HEK293 (cell line): ENCODE measurements around the gene MCOLN1.

Source experiments
- CTCF ChIA-PET: fragments of 350-600 bp; formaldehyde crosslinking; extraction: SDS; loops from one replicate; lab custom pipeline; 2021; ENCODE audit warnings: antibody characterized with exemption; lab: Yijun Ruan, JAX
- POLR2A ChIA-PET: fragments of 300-600 bp; formaldehyde crosslinking; extraction: SDS; loops from one replicate; lab custom pipeline; 2020; ENCODE audit warnings: antibody characterized with exemption, inconsistent platforms; lab: Yijun Ruan, JAX
- H3K27ac ChIP-seq: fragments of 200-500 bp; sonication (Bioruptor generic); 2 replicates; pipeline ENCODE4 v1.5.1; 2014; ENCODE audit warnings: low read depth, low read length, control low read depth, inconsistent platforms; ENCODE audit errors: extremely low read depth
- H3K36me3 ChIP-seq, 2 experiments: fragments of 200-500 bp in 1 of 2; sonication (Bioruptor generic) in 1 of 2; 1 replicate in 1 of 2; 2 replicates in 1 of 2; pipeline ENCODE4 v1.5.1; 2014 to 2017; ENCODE audit warnings: inconsistent platforms in 2 of 2, low read length in 2 of 2; ENCODE audit not compliant: control insufficient read depth in 2 of 2, insufficient read depth in 1 of 2
- H3K4me1 ChIP-seq: fragments of 200-500 bp; sonication (Bioruptor generic); 2 replicates; pipeline ENCODE4 v1.5.1; 2014; ENCODE audit warnings: mild to moderate bottlenecking, low read length, inconsistent platforms; ENCODE audit not compliant: control insufficient read depth, insufficient read depth
- H3K4me3 ChIP-seq: 2 replicates; pipeline ENCODE4 v1.5.1; 2011; ENCODE audit warnings: low read depth, mild to moderate bottlenecking, control low read depth, low read length, moderate library complexity
- H3K9me3 ChIP-seq: fragments of 200-500 bp; sonication (Bioruptor generic); 2 replicates; pipeline ENCODE4 v1.5.1; 2014; ENCODE audit warnings: low read depth, low read length, inconsistent platforms; ENCODE audit not compliant: control insufficient read depth, insufficient read depth
- BCL11A ChIP-seq: fragments of 450-650 bp; formaldehyde crosslinking; IDR thresholded peaks from 2 replicates; pipeline ENCODE4 v1.5.1; 2016; ENCODE audit warnings: low read depth, missing biosample characterization, missing genetic modification characterization
- BCL11B ChIP-seq: fragments of 450-650 bp; formaldehyde crosslinking; IDR thresholded peaks from 2 replicates; pipeline ENCODE4 v1.5.1; 2016; ENCODE audit warnings: low read depth, missing biosample characterization, missing genetic modification characterization
- EGR2 ChIP-seq: fragments of 450-650 bp; formaldehyde crosslinking; IDR thresholded peaks from 2 replicates; pipeline ENCODE4 v1.5.1; 2016; ENCODE audit warnings: low read depth, missing biosample characterization, missing genetic modification characterization
- ELK4 ChIP-seq: IDR thresholded peaks from 2 replicates; pipeline ENCODE4 v1.6.1; 2011; ENCODE audit warnings: mild to moderate bottlenecking, low read depth, low read length, borderline replicate concordance
- KLF10 ChIP-seq: fragments of 450-650 bp; IDR thresholded peaks from 2 replicates; pipeline ENCODE4 v1.5.1; 2018; ENCODE audit warnings: missing biosample characterization, mild to moderate bottlenecking, missing genetic modification characterization
- KLF7 ChIP-seq: fragments of 450-650 bp; formaldehyde crosslinking; IDR thresholded peaks from 2 replicates; pipeline ENCODE4 v1.5.1; 2016; ENCODE audit warnings: missing biosample characterization, missing genetic modification characterization, borderline replicate concordance
- WT1 ChIP-seq: fragments of 450-650 bp; formaldehyde crosslinking; IDR thresholded peaks from 2 replicates; pipeline ENCODE4 v1.5.1; 2016; ENCODE audit warnings: missing biosample characterization, missing genetic modification characterization
- ZEB2 ChIP-seq: fragments of 450-650 bp; formaldehyde crosslinking; IDR thresholded peaks from 2 replicates; pipeline ENCODE4 v1.5.1; 2016; ENCODE audit warnings: missing biosample characterization, missing genetic modification characterization
- ZFHX2 ChIP-seq: fragments of 450-650 bp; formaldehyde crosslinking; conservative IDR thresholded peaks from 2 replicates; pipeline ENCODE4 v1.5.1; 2016; ENCODE audit warnings: missing biosample characterization, missing genetic modification characterization
- ZFP37 ChIP-seq: fragments of 450-650 bp; formaldehyde crosslinking; IDR thresholded peaks from 2 replicates; pipeline ENCODE4 v1.5.1; 2016; ENCODE audit warnings: missing biosample characterization, missing genetic modification characterization
- ZFP41 ChIP-seq: fragments of 450-650 bp; formaldehyde crosslinking; IDR thresholded peaks from 2 replicates; pipeline ENCODE4 v1.5.1; 2016; ENCODE audit warnings: missing biosample characterization, missing genetic modification characterization, borderline replicate concordance
- ZNF121 ChIP-seq: fragments of 450-650 bp; formaldehyde crosslinking; IDR thresholded peaks from 2 replicates; pipeline ENCODE4 v1.5.1; 2016; ENCODE audit warnings: missing biosample characterization, missing genetic modification characterization
- ZNF555 ChIP-seq: fragments of 450-650 bp; formaldehyde crosslinking; conservative IDR thresholded peaks from 2 replicates; pipeline ENCODE4 v1.5.1; 2017; ENCODE audit warnings: missing biosample characterization, mild to moderate bottlenecking, missing genetic modification characterization, inconsistent platforms
- ZNF571 ChIP-seq: fragments of 450-650 bp; formaldehyde crosslinking; IDR thresholded peaks from 2 replicates; pipeline ENCODE4 v1.5.0; 2017; ENCODE audit warnings: missing biosample characterization, missing genetic modification characterization
- ZNF701 ChIP-seq: fragments of 450-650 bp; formaldehyde crosslinking; IDR thresholded peaks from 2 replicates; pipeline ENCODE4 v1.5.1; 2016; ENCODE audit warnings: missing biosample characterization, missing genetic modification characterization
- ZNF768 ChIP-seq: fragments of 450-650 bp; formaldehyde crosslinking; IDR thresholded peaks from 2 replicates; pipeline ENCODE4 v1.5.1; 2018; ENCODE audit warnings: missing biosample characterization, mild to moderate bottlenecking, missing genetic modification characterization
- ZSCAN23 ChIP-seq: fragments of 450-650 bp; formaldehyde crosslinking; IDR thresholded peaks from 2 replicates; pipeline ENCODE4 v1.5.1; 2016; ENCODE audit warnings: missing biosample characterization, missing genetic modification characterization

MCOLN1 gene

GRCh38 chr19:7545904-7546303, 23.5 kb downstream of the MCOLN1 start:
- TF ChIP-seq ZNF555 (tag by site-specific recombination): no peak
- TF ChIP-seq ZNF701 (tag by site-specific recombination): no peak
- no peak for TF ChIP-seq KLF10 (tag by site-specific recombination)
- peak; percentile 39; the same call in 1 of the 2 replicates for TF ChIP-seq EGR2
- Histone ChIP-seq H3K9me3 (no peaks in the 10 kb centered on the region), H3K4me1 (no peaks in the 10 kb centered on the region), H3K27ac (no peak overlapping the region), H3K4me3 (no peak overlapping the region), H3K36me3 (peaks cover 0 to 29% of the 10 kb centered on the region in 2 experiments; a peak in 1 of 3 replicates)
- POLR2A ChIA-PET: interaction anchor here (0.6 kb wide), 1 partner anchor 83 kb away, joined by 3 read pairs; the partner anchor contains the start of genes PET100 and XAB2
- CTCF ChIA-PET: interaction anchor here (0.6 kb wide), 1 partner anchor 9 kb away, joined by 3 read pairs; no protein-coding TSS in a partner anchor

DNA sequence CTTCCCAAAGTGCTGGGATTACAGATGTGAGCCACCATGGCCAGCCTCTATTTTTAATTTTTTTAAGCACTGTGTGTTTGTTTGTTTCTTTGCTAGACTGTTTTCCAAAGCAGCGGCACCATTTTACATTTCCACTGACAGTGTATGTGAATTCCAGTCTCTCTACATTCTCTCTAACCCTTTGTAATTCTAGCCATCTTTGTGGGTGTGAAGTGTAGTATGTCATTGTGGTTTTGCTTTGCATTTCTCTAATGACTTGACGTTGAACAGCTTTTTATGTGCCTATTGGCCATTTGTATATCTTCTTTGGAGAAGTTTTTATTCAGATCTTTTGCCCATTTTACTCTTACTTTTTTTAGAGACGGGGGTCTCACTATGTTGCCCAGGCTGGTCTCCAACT, 24.7 kb downstream of the MCOLN1 start:
- no peak overlapping the region for H3K27ac ChIP-seq
- H3K9me3 ChIP-seq: no peaks in the 10 kb centered on the region
- no peaks in the 10 kb centered on the region for H3K4me1 ChIP-seq
- no peak for TF ChIP-seq ZSCAN23 (tag by site-specific recombination)
- no peak for TF ChIP-seq ZFP41
- TF ChIP-seq ZFP37 (tag by site-specific recombination): no peak
- no peak for TF ChIP-seq ELK4
- no peak overlapping the region for H3K4me3 ChIP-seq
- POLR2A ChIA-PET: interaction anchor here (0.7 kb wide), 1 partner anchor 263 kb away, joined by 3 read pairs; no protein-coding TSS in a partner anchor
- CTCF ChIA-PET: no interaction called here
- peaks cover 0 to 25% of the 10 kb centered on the region in 2 experiments; a peak in 2 of 3 replicates for H3K36me3 ChIP-seq

GRCh38 chr19:7549429-7550148, 27.2 kb downstream of the MCOLN1 start:
- H3K9me3 ChIP-seq: no peaks in the 10 kb centered on the region
- peaks cover 0 to 15% of the 10 kb centered on the region in 2 experiments; a peak in 2 of 3 replicates for H3K36me3 ChIP-seq
- H3K4me3 ChIP-seq: no peak overlapping the region
- no peaks in the 10 kb centered on the region for H3K4me1 ChIP-seq
- ChIA-PET CTCF (no interaction called here), POLR2A (no interaction called here)
- no peak overlapping the region for H3K27ac ChIP-seq
- TF ChIP-seq WT1 (tag by site-specific recombination) (no peak), ZFHX2 (tag by site-specific recombination) (no peak), ZNF571 (no peak), KLF7 (tag by site-specific recombination) (no peak), ZNF768 (tag by site-specific recombination) (no peak)

- 0 out of 2 replicates have a peak, but pooled peaks have one; percentile 34 for TF ChIP-seq BCL11A (tag by site-specific recombination)
- no peak for TF ChIP-seq ZNF121 (tag by site-specific recombination)
- no peak for TF ChIP-seq ZFP37 (tag by site-specific recombination)
- peak; percentile 90 for TF ChIP-seq BCL11B (tag by site-specific recombination)
- TF ChIP-seq ZEB2: no peak
- no peaks in the 10 kb centered on the region for H3K4me1 ChIP-seq
- H3K9me3 ChIP-seq: no peaks in the 10 kb centered on the region
- POLR2A ChIA-PET: no interaction called here
- no peak overlapping the region for H3K27ac ChIP-seq
- CTCF ChIA-PET: interaction anchor here (0.5 kb wide), 1 partner anchor 170 kb away, joined by 4 read pairs; no protein-coding TSS in a partner anchor
- no peak overlapping the region for H3K4me3 ChIP-seq
- peaks cover 0 to 19% of the 10 kb centered on the region in 2 experiments; a peak in 2 of 3 replicates for H3K36me3 ChIP-seq
Observed at GRCh38 chr19:7550169-7550770, 27.8 kb downstream of the MCOLN1 start.
